ENCODE measurements around the gene FAM13C. TPM values are rescaled to one million over a fixed set of nuclear protein-coding genes. Genes with fewer than 3 reads are reported as not detected.

The FAM13C gene
- total RNA-seq, 3 donors from 2014 or later (not counting 1 experiment from before 2014, with no cell fraction given), result not detected

GRCh38 chr10:59388671-59388976 is 26.3 kb upstream of the FAM13C start:
- Mint-ChIP-seq H3K4me3 (no peak overlapping the region), H3K27ac (no peak overlapping the region), H3K9me3 (peaks cover 3 to 4% of the 10 kb centered on the region in 2 donors), H3K27me3 (ENCODE audit: low read depth in 2 of 2) (no peaks in the 10 kb centered on the region), H3K4me1 (no peaks in the 10 kb centered on the region), H3K36me3 (no peaks in the 10 kb centered on the region)
- DNase-seq (no peak), ATAC-seq (no peak)
- Histone ChIP-seq H3K9me3 (ENCODE audit: control insufficient read depth, insufficient read depth, low read length) (no peaks in the 10 kb centered on the region), H3K27ac (ENCODE audit: low read length) (no peak overlapping the region), H3K4me3 (ENCODE audit: low read length) (no peak overlapping the region), H3K4me1 (ENCODE audit: control insufficient read depth, insufficient read depth, low read length) (no peaks in the 10 kb centered on the region), H3K27me3 (ENCODE audit: control insufficient read depth, insufficient read depth, low read length) (no peaks in the 10 kb centered on the region), H3K36me3 (ENCODE audit: control insufficient read depth, insufficient read depth, low read length) (no peaks in the 10 kb centered on the region)
- intact Hi-C loops (cut with micrococcal nuclease), result no loop called here
- TF ChIP-seq CTCF (IDR thresholded peaks at IDR 0.05), result no peak
- 90% methylated on average over 1 of the region's 1 CpG for WGBS (ENCODE audit: insufficient coverage)

- Histone ChIP-seq H3K4me3 (ENCODE audit: low read length) (no peak overlapping the region), H3K27ac (ENCODE audit: low read length) (no peak overlapping the region), H3K27me3 (ENCODE audit: control insufficient read depth, insufficient read depth, low read length) (no peaks in the 10 kb centered on the region), H3K36me3 (ENCODE audit: control insufficient read depth, insufficient read depth, low read length) (no peaks in the 10 kb centered on the region), H3K9me3 (ENCODE audit: control insufficient read depth, insufficient read depth, low read length) (no peaks in the 10 kb centered on the region), H3K4me1 (ENCODE audit: control insufficient read depth, insufficient read depth, low read length) (no peaks in the 10 kb centered on the region)
- no peaks in the 10 kb centered on the region for H3K36me3 Mint-ChIP-seq
- ATAC-seq (no peak), DNase-seq (no peak)
- no peaks in the 10 kb centered on the region for H3K27me3 Mint-ChIP-seq (ENCODE audit: low read depth in 2 of 2)
- no peak overlapping the region for H3K4me3 Mint-ChIP-seq
- 41% methylated on average over 2 of the region's 3 CpGs for WGBS (ENCODE audit: insufficient coverage)
- no peak overlapping the region for H3K27ac Mint-ChIP-seq
- no peak for TF ChIP-seq CTCF (IDR thresholded peaks at IDR 0.05)
- peaks cover 3 to 4% of the 10 kb centered on the region in 2 donors for H3K9me3 Mint-ChIP-seq
- no peaks in the 10 kb centered on the region for H3K4me1 Mint-ChIP-seq
- intact Hi-C loops (cut with micrococcal nuclease), result no loop called here
Measured at GRCh38 chr10:59387951-59388670, 25.8 kb upstream of the FAM13C start.

- no peak overlapping the region for H3K27ac ChIP-seq (ENCODE audit: low read length)
- TF ChIP-seq CTCF (IDR thresholded peaks at IDR 0.05), result no peak
- no peaks in the 10 kb centered on the region for H3K9me3 ChIP-seq (ENCODE audit: control insufficient read depth, insufficient read depth, low read length)
Measured at GRCh38 chr10:59384761-59385160, 22.4 kb upstream of the FAM13C start.

GRCh38 chr10:59383908-59384307 is 21.6 kb upstream of the FAM13C start:
- no peaks in the 10 kb centered on the region for H3K36me3 Mint-ChIP-seq

More at GRCh38 chr10:59384761-59385160, 22.4 kb upstream of the FAM13C start:
- H3K4me1 ChIP-seq (ENCODE audit: control insufficient read depth, insufficient read depth, low read length), result no peaks in the 10 kb centered on the region
- ATAC-seq, result no peak
- H3K4me3 ChIP-seq (ENCODE audit: low read length), result no peak overlapping the region
- no peaks in the 10 kb centered on the region for H3K4me1 Mint-ChIP-seq
- no peak overlapping the region for H3K27ac Mint-ChIP-seq
- WGBS (ENCODE audit: insufficient coverage), result no CpG with 5 or more reads among the region's 3 CpGs
- H3K9me3 Mint-ChIP-seq, result peaks cover 3 to 4% of the 10 kb centered on the region in 2 donors
- H3K4me3 Mint-ChIP-seq, result no peak overlapping the region
- H3K27me3 Mint-ChIP-seq (ENCODE audit: low read depth in 2 of 2), result no peaks in the 10 kb centered on the region
- intact Hi-C loops (cut with micrococcal nuclease), result no loop called here
- H3K36me3 ChIP-seq (ENCODE audit: control insufficient read depth, insufficient read depth, low read length), result no peaks in the 10 kb centered on the region
- DNase-seq, result no peak
- no peaks in the 10 kb centered on the region for H3K27me3 ChIP-seq (ENCODE audit: control insufficient read depth, insufficient read depth, low read length)
- no peaks in the 10 kb centered on the region for H3K36me3 Mint-ChIP-seq

More at GRCh38 chr10:59383908-59384307, 21.6 kb upstream of the FAM13C start:
- Mint-ChIP-seq H3K27me3 (ENCODE audit: low read depth in 2 of 2) (no peaks in the 10 kb centered on the region), H3K27ac (no peak overlapping the region), H3K4me3 (no peak overlapping the region), H3K4me1 (no peaks in the 10 kb centered on the region), H3K9me3 (peaks cover 3 to 4% of the 10 kb centered on the region in 2 donors)
- Histone ChIP-seq H3K27ac (ENCODE audit: low read length) (no peak overlapping the region), H3K9me3 (ENCODE audit: control insufficient read depth, insufficient read depth, low read length) (no peaks in the 10 kb centered on the region), H3K36me3 (ENCODE audit: control insufficient read depth, insufficient read depth, low read length) (no peaks in the 10 kb centered on the region), H3K27me3 (ENCODE audit: control insufficient read depth, insufficient read depth, low read length) (no peaks in the 10 kb centered on the region), H3K4me3 (ENCODE audit: low read length) (no peak overlapping the region), H3K4me1 (ENCODE audit: control insufficient read depth, insufficient read depth, low read length) (no peaks in the 10 kb centered on the region)
- DNase-seq (no peak), ATAC-seq (no peak)
- no peak for TF ChIP-seq CTCF (IDR thresholded peaks at IDR 0.05)
- 85% methylated on average over 2 of the region's 3 CpGs for WGBS (ENCODE audit: insufficient coverage)
- intact Hi-C loops (cut with micrococcal nuclease), result no loop called here

All from natural killer cell (primary cell).